ENCODE data around the gene GNB2. TPM values are rescaled to one million over a fixed set of nuclear protein-coding genes. Genes with fewer than 3 reads are reported as not detected.

The GNB2 gene
- total and polyA plus RNA-seq, 2 of the 8 experiments (the other 6 are each of a cell fraction or from before 2014, with no cell fraction given), result 157 to 260 TPM

- Histone ChIP-seq H3K9me3 (ENCODE audit: insufficient read depth in 2 of 2, low read depth in 1 of 2, low read length in 1 of 2) (no peaks in the 10 kb centered on the region), H3K36me3 (ENCODE audit: control insufficient read depth in 2 of 4, insufficient read depth in 4 of 4, low read length in 3 of 4) (peaks cover 0 to 6% (median 4%) of the 10 kb centered on the region in 4 experiments; a peak in 5 of 8 replicates), H3K23ac (ENCODE audit: insufficient read length) (no peak overlapping the region), H3K56ac (replicated peaks; ENCODE audit: insufficient read length, low read depth, low read length) (no peak overlapping the region), H3K23me2 (ENCODE audit: low read depth, low read length) (peaks cover 7% of the 10 kb centered on the region; the same call in 1 of the 2 replicates), H4K8ac (ENCODE audit: extremely low read depth, insufficient read depth, low read length) (no peak overlapping the region), H2BK5ac (ENCODE audit: low read depth, low read length) (no peak overlapping the region), H3K27me3 (replicated peaks in 1 of 4; ENCODE audit: control insufficient read depth in 3 of 4, extremely low read depth in 1 of 4, insufficient read depth in 3 of 4, low read length in 3 of 4) (no peaks in the 10 kb centered on the region), H3K9ac (replicated peaks in 1 of 4; ENCODE audit: extremely low read depth in 1 of 4, low read depth in 3 of 4, low read length in 3 of 4) (no peak overlapping the region), H4K91ac (replicated peaks; ENCODE audit: insufficient read length, low read length) (no peak overlapping the region), H3K4me3 (ENCODE audit: extremely low read depth in 1 of 4, insufficient read depth in 2 of 4, low read depth in 3 of 4, low read length in 4 of 4) (no peak overlapping the region), H2BK20ac (ENCODE audit: low read length) (no peak overlapping the region), H3K18ac (ENCODE audit: extremely low read depth, low read length) (no peak overlapping the region), H4K5ac (ENCODE audit: insufficient read length, low read depth, low read length) (no peak overlapping the region), H3K4me2 (ENCODE audit: insufficient read depth in 1 of 2, low read depth in 2 of 2, low read length in 2 of 2) (no peak overlapping the region), H3K79me2 (ENCODE audit: control insufficient read depth in 1 of 2, insufficient read depth in 2 of 2, low read length in 2 of 2) (peaks cover 0 to 16% of the 10 kb centered on the region in 2 experiments; a peak in 3 of 4 replicates), H2BK15ac (ENCODE audit: low read length) (no peak overlapping the region), H3K14ac (ENCODE audit: insufficient read length) (no peak overlapping the region), H3K4me1 (replicated peaks in 1 of 4; ENCODE audit: control insufficient read depth in 3 of 4, insufficient read depth in 4 of 4, low read length in 3 of 4) (peaks cover 0 to 8% (median 2%) of the 10 kb centered on the region in 4 experiments; a peak in 3 of 7 replicates), H2AFZ (ENCODE audit: low read length) (no peak overlapping the region), H2AK5ac (ENCODE audit: low read depth, low read length) (no peak overlapping the region), H4K20me1 (replicated peaks in 1 of 2; ENCODE audit: control insufficient read depth in 1 of 2, insufficient read depth in 2 of 2, low read length in 2 of 2) (peaks cover 2% of the 10 kb centered on the region in 2 experiments), H2BK120ac (replicated peaks; ENCODE audit: low read depth, low read length) (no peak overlapping the region), H3K4ac (replicated peaks; ENCODE audit: insufficient read length, low read depth, low read length) (no peak overlapping the region), H3K79me1 (ENCODE audit: low read depth, low read length) (peaks cover 3% of the 10 kb centered on the region), H3K27ac (ENCODE audit: low read depth, low read length) (no peak overlapping the region), H2BK12ac (ENCODE audit: low read depth, low read length) (no peak overlapping the region)
- POLR2A ChIA-PET (ENCODE audit: partially characterized antibody), result interaction anchor here (1.0 to 1.3 kb wide), 3 partner anchors 11 to 165 kb away, joined by 3 to 6 read pairs (median 4); partner anchors contain the start of gene SRRT
- FAIRE-seq (no peak), DNase-seq (ENCODE audit: low read depth in 1 of 2, low spot score in 2 of 2) (no peak)
- TF ChIP-seq RNF2 (IDR thresholded peaks at IDR 0.05; ENCODE audit: borderline replicate concordance, low read depth, low read length, missing control alignments, poor library complexity, severe bottlenecking), result no peak
- TF ChIP-seq SP4 (IDR thresholded peaks at IDR 0.05; ENCODE audit: low read length), result no peak
- TF ChIP-seq CREB1 (IDR thresholded peaks at IDR 0.05), result no peak
- no peak for TF ChIP-seq BACH1 (IDR thresholded peaks at IDR 0.05; ENCODE audit: low read length)
- TF ChIP-seq TBP (IDR thresholded peaks at IDR 0.05; ENCODE audit: low read depth, low read length), result no peak
- TF ChIP-seq NRF1 (IDR thresholded peaks at IDR 0.05; ENCODE audit: low read depth, low read length), result no peak
- no peak for TF ChIP-seq HDAC6 (IDR thresholded peaks at IDR 0.05; ENCODE audit: low read depth, low read length)
- 81% methylated on average over 4 of the region's 4 CpGs; no CpG with 5 or more reads in 1 of the 2 experiments for WGBS, 2 experiments (ENCODE audit: extremely low coverage in 1 of 2, insufficient coverage in 1 of 2, insufficient read length in 1 of 2, insufficient replicate concordance in 2 of 2, low coverage in 1 of 2, low lambda C conversion rate in 2 of 2, missing lambda C conversion rate in 1 of 2)
- CTCF ChIA-PET (ENCODE audit: partially characterized antibody), result interaction anchor here (0.6 to 16.9 kb wide), 5 partner anchors 11 to 234 kb away, joined by 3 to 254 read pairs (median 4); partner anchors contain the start of genes EPO and GIGYF1
These were observed 36.9 kb downstream of the GNB2 start for GRCh38 chr7:100710452-100710851.
